VCaP (cell line): Measurements from ENCODE around the gene MACO1.

ENCODE experiments used
- H3K27ac ChIP-seq: fragments of 450-650 bp; 2 replicates; pipeline ENCODE4 v1.5.1; 2017
- TF ChIP-seq, protein P1 (sequence below): fragments of 450-650 bp; conservative IDR thresholded peaks from 2 replicates; pipeline ENCODE4 v1.5.1; 2017; ENCODE audit warnings: mild to moderate bottlenecking, moderate library complexity

MACO1 gene

DNA sequence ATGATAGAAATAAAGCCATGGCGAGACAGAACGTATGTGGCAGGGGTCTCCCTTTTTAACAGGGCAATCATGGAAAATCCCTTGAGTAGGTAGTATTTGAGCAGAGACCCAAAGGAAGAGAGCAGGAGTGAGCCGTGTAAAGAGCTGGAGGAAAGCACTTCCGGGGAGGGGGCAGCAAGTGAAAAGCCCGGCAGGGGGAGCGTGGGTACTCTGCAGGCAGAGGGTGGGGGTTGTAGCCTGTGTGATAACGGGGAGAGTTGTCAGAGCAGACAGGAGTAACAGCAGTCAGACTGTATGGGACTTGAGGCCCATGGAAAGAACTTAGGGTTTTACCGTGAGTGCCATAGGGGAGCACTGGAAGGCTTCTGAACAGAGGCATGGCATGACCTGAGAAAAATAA, 61.6 kb downstream of the MACO1 start:
- H3K27ac ChIP-seq: no peak overlapping the region
- TF ChIP-seq, protein P1, sequence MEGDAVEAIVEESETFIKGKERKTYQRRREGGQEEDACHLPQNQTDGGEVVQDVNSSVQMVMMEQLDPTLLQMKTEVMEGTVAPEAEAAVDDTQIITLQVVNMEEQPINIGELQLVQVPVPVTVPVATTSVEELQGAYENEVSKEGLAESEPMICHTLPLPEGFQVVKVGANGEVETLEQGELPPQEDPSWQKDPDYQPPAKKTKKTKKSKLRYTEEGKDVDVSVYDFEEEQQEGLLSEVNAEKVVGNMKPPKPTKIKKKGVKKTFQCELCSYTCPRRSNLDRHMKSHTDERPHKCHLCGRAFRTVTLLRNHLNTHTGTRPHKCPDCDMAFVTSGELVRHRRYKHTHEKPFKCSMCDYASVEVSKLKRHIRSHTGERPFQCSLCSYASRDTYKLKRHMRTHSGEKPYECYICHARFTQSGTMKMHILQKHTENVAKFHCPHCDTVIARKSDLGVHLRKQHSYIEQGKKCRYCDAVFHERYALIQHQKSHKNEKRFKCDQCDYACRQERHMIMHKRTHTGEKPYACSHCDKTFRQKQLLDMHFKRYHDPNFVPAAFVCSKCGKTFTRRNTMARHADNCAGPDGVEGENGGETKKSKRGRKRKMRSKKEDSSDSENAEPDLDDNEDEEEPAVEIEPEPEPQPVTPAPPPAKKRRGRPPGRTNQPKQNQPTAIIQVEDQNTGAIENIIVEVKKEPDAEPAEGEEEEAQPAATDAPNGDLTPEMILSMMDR: no peak

DNA sequence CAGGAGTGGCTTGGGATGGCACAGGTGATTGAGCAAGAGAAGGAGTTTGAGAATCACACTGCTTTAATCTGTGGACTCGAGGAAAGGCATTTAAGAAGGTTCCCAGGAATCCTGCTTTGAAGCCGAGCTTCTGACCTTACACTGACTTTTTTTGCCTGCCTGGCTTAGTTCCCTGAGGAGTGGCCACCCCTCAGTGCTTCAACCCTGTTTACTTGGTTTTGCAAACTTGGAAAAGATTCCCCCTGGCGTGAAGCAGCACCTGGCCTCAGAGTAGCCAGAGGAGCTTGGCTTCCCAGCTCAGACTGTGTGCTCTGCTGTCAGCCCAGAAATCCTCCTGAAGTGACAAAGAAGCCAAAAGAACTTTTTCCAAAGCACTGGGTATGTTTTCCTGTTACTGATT, 64.3 kb downstream of the MACO1 start:
- TF ChIP-seq, protein P1: no peak
- H3K27ac ChIP-seq: no peak overlapping the region

DNA sequence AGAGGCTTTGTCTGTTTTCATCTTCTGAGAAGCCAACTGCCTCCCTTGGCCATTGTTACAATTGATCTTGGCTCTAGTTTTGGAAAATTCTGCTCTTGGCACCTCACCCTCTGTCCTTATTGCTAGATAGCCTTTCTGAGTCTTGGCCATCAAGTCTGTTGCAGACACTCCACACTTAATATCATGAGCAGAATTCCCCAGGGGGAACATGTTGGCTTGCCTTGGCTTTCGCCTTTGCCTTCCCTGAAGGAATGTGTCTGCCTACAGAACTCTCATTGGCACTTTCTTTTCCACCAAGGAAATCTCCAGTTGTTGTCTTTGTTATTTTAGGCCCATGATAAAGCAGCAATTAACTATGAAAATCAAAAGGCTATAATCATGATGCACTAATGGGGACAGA, 70.0 kb downstream of the MACO1 start:
- peak overlapping the region; percentile 78 for H3K27ac ChIP-seq
- TF ChIP-seq, protein P1: no peak

DNA sequence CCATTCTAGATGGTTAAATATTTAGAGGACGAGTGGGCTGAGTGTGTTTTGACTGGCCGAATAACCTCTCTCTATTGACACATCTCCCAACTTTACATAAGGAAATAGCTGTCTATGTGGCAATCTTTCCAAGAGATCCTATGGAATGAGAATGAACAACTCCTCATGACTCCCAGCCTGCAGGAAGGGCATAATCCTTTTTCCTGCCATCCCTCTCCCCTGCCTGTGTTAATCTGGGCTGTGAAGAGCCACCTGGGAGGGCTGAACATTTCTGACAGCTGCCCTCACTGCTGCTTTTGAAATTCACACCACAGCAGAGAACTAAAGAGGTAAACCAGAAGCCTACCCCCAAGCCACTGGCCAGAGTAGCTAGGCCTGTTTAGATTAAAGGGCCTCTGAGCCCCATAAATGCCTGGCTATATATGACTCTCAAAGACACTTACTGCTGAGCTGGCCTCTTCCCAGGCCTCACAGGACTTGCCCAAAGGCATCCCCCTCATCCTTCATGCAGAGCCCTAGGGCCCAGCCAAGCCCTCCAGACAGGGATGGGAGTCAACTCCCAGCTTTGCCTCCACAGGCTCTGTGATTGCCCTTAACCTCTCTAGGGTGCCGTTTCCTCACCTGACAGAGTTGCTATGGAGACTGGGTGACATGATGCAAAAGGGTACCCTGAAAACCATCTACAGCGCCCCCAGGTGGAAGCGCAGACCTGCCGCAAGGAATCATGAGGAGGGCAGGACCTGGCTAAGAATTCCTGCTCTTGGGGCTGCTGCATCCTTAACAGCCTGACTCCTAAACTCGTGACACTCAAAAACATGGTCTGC, 70.8 kb downstream of the MACO1 start:
- TF ChIP-seq, protein P1: no peak
- peak overlapping the region; percentile 78 for H3K27ac ChIP-seq

DNA sequence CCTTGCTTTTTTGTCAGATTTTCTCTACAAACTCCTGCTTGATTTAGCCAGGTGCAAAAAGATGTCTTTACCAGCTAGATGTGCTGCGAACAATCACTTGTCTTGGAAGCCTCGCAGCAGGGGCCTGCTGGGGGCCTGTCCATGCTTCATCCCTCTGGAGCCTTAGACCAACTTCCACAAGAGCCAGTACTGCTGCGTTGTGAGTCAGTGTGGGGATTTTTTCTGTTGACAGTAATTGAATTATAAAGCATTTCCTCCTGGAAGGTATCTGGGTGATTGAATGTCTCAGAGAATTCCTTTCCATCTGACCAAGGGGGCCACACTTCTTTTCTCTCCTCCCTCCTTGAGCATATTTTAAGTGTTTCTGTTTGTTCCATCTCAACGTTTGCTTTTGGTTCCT, 72.3 kb downstream of the MACO1 start:
- H3K27ac ChIP-seq: peak overlapping the region; percentile 78; the same call in 1 of the 2 replicates
- TF ChIP-seq, protein P1: no peak

DNA sequence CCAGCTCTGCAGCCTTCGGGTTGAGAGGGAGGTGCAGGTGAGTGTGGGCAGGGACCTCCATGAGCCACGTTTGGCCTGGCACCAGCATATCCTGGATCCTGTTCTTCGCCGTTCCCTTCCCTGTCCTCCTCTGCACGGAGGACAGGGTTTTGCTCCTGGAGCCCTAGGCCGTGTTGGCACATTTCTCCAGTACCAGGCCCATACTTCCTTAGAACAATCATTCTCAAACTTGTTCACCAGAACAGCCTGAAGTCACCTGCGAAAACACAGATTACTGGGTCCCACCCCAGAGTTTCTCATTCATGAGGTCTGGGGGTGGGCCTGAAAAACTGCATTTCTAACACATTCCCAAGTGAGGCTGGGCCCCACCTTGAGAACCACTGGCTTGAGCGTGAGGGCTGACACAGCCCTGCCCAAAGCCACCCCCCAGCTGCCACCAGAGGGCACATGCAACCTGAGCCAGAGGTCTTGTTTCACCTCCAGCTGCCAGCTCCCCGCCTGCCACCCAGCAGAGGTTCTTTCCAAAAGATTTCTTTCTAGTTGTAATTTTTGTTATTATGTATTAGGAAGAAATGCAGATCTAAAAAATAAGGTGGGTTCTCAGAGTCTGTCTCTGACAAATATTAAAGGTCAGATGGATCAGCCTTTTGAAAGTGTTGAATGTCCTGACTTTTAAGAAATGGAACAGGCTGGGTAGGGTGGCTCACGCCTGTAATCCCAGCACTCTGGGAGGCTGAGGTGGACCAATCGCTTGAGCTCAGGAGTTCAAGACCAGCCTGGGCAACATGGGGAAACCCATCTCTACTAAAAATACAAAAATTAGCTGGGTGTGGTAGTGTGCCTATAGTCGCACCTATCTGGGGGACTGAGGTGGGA, 73.1 kb downstream of the MACO1 start:
- H3K27ac ChIP-seq: peak overlapping the region; percentile 59; the same call in 1 of the 2 replicates

More for the DNA sequence above, 73.1 kb downstream of the MACO1 start:
- TF ChIP-seq, protein P1: peak; percentile 75
